GM21381 (cell line): ENCODE measurements around the gene REXO4.
A peak's percentile ranks its signal among the peaks of the same experiment; 100 is the strongest.

ENCODE experiments used
- ATAC-seq: cut with Tn5 transposase; IDR thresholded peaks from one replicate; pipeline ENCODE4 v1.9.1; 2021; ENCODE audit warnings: mild to moderate bottlenecking, moderate library complexity; ENCODE audit not compliant: unreplicated experiment

REXO4 gene

DNA sequence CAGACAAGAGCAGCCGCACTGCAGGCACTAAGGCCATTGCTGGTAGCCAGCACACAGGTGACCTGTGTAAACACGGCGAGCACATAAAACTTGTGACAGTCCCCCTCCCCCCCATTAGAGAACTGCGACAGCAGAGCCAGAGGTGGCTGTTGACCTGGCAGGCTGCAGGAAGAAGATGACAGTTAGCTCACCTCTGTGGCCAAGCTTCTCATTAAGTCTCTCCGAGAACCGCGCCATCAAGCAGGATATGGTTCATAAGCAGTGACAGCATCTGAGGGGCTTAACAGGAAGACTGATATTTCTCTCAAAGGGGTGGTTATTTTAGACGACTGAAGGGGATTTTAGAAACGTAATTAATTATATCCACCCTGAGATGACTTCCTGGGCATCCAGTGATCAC, 47.1 kb downstream of the REXO4 start:
- ATAC-seq: no peak

- ATAC-seq: no peak
These were observed 47.9 kb downstream of the REXO4 start for GRCh38 chr9:133369933-133370332.

- no peak for ATAC-seq
These were observed 48.4 kb downstream of the REXO4 start for GRCh38 chr9:133369422-133369821.

DNA sequence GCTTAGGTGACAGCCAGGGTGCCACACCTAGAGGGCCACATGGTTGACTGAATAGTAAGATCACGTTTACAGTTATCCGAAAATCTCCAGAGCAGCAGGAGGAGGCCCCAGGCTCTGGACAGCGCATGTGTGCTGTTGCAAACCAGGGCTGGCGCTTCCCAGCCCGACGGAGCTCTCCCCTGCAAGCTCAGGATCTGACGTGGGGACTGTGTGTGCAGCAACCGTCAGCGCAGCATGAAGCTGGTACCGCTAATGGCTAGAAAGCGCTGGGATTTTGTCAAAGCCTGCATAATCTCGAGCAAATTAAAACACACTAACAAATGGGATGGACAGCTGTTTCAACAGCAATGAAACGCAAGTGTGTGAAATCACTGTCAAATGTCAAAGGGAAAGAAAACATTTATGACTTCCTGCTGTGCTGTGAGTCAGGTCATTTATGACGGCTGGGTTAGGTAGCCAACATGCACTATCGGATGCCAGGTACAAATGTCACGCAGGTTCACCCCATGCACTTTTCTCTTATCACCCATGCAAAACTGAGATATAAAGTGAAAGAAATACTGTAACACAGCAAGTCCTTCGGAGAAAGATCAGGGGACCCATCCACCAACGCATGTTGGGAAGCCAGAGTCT, 49.4 kb downstream of the REXO4 start:
- ATAC-seq: no peak

DNA sequence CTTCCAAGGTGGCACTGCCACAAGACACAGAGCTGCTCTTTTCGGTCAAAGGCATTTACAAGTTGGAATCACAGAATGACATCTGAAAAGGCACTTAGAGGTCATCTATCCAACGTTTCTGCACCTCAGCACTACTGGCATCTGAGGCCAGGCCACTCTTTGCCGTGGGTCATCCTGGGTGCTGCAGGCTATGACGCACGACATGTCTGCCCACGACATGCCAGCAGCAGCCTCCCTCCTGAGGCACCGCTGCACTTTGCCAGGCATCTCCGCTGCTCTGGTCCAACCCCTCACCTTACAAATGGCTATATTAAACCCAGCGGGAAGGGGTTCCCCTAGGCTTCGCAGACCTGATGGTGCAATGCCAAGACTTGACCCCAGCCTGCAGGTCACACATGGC, 50.0 kb downstream of the REXO4 start:
- ATAC-seq: no peak

DNA sequence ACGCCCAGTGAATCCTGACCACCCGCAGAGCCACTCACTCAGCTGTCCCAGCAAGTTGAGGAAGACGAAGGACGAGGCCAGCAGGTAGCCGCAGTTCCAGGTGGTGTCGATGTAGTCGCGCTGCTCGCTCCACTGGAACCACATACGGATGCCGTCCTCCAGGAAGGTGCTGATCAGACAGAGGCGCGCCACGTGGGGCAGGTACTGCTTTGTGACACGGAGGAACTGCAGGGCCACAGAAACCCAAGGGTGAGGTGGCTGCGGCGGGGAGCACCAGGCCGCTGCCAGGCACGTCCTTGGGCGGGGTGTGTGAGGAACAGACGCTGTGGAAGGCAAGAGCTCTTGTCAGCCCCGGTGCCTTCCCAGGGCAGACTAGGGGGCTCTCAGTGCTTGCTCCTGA, 50.6 kb downstream of the REXO4 start:
- ATAC-seq: no peak

DNA sequence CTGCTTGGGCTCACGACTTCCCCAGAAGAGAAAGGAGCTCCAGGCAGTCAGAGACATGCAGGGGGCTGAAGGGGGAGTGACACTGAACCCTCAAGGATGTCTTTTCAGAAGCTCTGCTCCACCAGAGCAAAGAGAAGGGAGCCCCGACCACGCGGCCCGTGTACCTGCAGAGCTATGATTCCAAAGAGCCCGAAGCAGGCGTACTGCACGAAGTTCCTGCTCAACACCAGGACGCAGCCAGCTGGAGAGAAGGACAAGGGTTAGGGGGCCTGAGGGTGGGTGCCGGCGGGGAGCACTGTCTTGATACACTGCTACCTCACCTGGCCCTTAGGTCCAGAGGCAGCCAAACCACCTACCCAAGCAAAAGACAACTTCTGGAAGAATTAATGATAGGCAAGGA, 51.4 kb downstream of the REXO4 start:
- ATAC-seq: no peak

DNA sequence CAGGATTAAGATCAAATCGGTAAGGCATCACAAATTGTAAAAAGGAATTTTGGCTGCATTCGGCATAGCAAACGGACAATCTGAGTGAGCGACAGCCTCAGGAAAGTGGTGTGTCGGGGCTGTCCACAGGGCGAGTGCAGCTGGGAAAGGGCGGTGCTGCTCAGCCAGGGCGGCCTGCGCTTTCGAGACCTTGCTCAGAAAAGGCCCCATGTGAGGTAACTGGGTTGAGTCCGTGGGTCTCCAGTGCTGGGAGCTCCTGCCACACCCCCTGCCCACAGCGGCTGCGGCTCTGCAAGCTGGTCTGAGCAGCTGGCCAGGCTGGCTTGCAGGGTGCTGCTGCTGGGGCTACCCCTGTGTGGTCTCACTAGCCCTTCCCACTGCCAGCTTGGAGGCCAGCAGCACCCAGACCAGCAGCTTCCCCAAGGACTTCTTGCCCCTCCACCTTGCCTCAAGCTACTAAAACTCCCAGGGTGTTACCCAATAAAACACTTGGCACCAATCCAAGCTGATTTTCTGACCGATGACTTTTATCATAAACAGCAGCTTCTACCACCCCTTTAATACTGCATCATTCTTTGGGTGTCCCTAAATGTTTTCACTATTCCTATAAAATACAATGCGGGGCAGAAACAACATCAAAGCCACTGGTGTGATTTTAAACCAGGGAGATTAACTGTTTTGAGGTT, 55.3 kb downstream of the REXO4 start:
- ATAC-seq: no peak

- no peak for ATAC-seq
These were observed 56.2 kb downstream of the REXO4 start for GRCh38 chr9:133361507-133362092.

- no peak for ATAC-seq
These were observed 57.1 kb downstream of the REXO4 start for GRCh38 chr9:133360400-133361393.

DNA sequence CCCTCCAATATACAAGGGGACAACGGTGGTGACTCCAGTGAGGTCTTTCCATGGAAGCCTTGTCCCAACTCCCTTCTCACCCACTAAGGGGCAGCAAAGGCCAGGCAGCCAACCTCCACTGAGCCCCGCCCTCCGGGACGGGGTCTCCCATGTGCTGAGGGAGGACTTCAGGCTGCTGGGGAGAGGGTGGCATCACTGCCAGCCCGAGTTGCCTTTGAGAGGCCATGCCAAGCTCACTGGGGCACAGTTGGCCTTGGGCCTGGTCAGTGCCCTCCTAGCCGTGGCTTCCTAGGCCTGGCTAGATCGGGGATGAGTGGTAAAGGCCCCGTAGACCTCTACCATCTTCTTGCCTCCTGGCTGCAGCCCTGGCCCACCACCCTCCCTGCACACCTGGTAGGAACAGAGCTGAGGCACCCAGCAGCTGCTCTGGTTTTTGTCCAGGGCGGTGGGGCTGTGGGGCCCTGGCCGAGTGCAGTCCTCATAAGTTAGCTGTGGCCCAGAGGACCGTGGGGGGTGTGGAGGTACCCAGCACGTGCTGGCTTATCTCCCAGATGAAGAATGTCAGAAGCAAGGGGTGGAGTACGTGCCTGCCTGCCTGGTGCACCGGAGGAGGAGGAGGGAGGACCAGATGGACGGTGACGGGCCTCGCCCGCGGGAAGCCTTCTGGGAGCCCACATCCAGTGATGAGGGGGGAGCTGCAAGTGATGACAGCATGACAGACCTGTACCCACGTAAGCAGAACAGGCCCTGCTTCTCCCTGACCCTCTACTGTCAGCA, 58.2 kb downstream of the REXO4 start:
- ATAC-seq: no peak

DNA sequence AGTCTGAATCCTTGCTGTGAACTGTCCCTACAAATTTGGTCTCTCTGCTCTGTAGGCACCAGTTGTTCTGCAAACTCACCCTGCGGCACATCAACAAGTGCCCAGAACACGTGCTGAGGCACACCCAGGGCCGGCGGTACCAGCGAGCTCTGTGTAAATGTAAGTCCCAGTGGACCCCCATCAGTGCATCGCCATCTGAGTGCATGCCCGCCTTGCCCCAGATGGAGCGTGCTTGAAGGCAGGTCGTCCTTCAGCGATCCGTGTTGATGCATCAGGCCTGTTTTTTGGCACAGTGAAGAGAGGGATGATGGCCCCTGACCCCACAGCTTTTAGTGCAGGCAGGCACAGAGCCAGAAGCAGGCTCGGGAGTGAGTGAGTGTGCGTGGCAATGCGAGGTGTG, 60.2 kb downstream of the REXO4 start:
- no peak for ATAC-seq

GRCh38 chr9:133356391-133357091, 61.3 kb downstream of the REXO4 start, which contains the start of the genes SURF1 and SURF2:
SURF1 (minus strand) TSS chr9:133356487; CDS start chr9:133356453, 34 bp downstream.
SURF2 (plus strand) TSS chr9:133356550; CDS start chr9:133356593, 43 bp downstream.
- peak; percentile 63 for ATAC-seq
